HG03565 (cell line): ENCODE data around the gene BNIP3.
"Not testable (repeated sequence)": the region's sequence is repeated elsewhere in the genome, so short reads cannot be mapped to it uniquely, and the experiment has no call there.

Experiments used
- ATAC-seq: cut with Tn5 transposase; IDR thresholded peaks from one replicate; pipeline ENCODE4 v1.9.1; 2021; ENCODE audit warnings: mild to moderate bottlenecking, moderate library complexity; ENCODE audit not compliant: unreplicated experiment

Gene BNIP3

GRCh38 chr10:131933016-131933695 lies 48.6 kb downstream of the BNIP3 start:
- no peak for ATAC-seq

- ATAC-seq = no peak
Observed at GRCh38 chr10:131931981-131932380, 49.7 kb downstream of the BNIP3 start.

- ATAC-seq = no peak
Observed at GRCh38 chr10:131930586-131931330, 51.0 kb downstream of the BNIP3 start.

- no peak for ATAC-seq
Observed at GRCh38 chr10:131930150-131930549, 51.6 kb downstream of the BNIP3 start.

GRCh38 chr10:131929122-131929845 lies 52.4 kb downstream of the BNIP3 start:
- no peak for ATAC-seq

- peak; percentile 83 for ATAC-seq
Observed at GRCh38 chr10:131928248-131929095, 53.3 kb downstream of the BNIP3 start.

GRCh38 chr10:131926743-131927595 lies 54.8 kb downstream of the BNIP3 start:
- no peak for ATAC-seq

GRCh38 chr10:131926253-131926652 lies 55.5 kb downstream of the BNIP3 start:
- no peak for ATAC-seq

- no peak for ATAC-seq
Observed at GRCh38 chr10:131925716-131926115, 56.0 kb downstream of the BNIP3 start.

- no peak for ATAC-seq
Observed at GRCh38 chr10:131925011-131925649, 56.6 kb downstream of the BNIP3 start.

- ATAC-seq = no peak
Observed at GRCh38 chr10:131923038-131923756, 58.5 kb downstream of the BNIP3 start.

GRCh38 chr10:131921184-131921583 lies 60.5 kb downstream of the BNIP3 start:
- no peak for ATAC-seq

- no peak for ATAC-seq
Observed at GRCh38 chr10:131920693-131921092, 61.0 kb downstream of the BNIP3 start.

- ATAC-seq = no peak
Observed at GRCh38 chr10:131920151-131920550, 61.6 kb downstream of the BNIP3 start.

GRCh38 chr10:131919461-131919860 lies 62.3 kb downstream of the BNIP3 start:
- ATAC-seq = not testable (repeated sequence)
